Lung (tissue), 12 donors: Measurements from ENCODE around the gene MTHFD1. TPM values are rescaled to one million over a fixed set of nuclear protein-coding genes. Genes with fewer than 3 reads are reported as not detected.
A peak's percentile ranks its signal among the peaks of the same experiment; 100 is the strongest.

ENCODE experiments used
- ATAC-seq: fragments of 200-7000 bp; cut with Tn5 transposase; one replicate; pipeline ENCODE4 v1.9.1; 2020; ENCODE audit warnings: moderate number of reproducible peaks; ENCODE audit not compliant: insufficient read depth, low FRiP score
- DNase-seq, 3 donors: peaks; one replicate each; pipeline ENCODE4 v3.0.0-alpha.2; 2013 to 2017
- H3K27ac ChIP-seq, 2 donors: one replicate each; pipeline ENCODE4 v1.5.1; 2013; ENCODE audit warnings: mild to moderate bottlenecking in 2 of 2, moderate library complexity in 2 of 2, control low read depth in 1 of 2, inconsistent platforms in 1 of 2, low read depth in 1 of 2, low read length in 1 of 2
- H3K27me3 ChIP-seq, 3 donors: one replicate each; pipeline ENCODE4 v1.5.1; 2013; ENCODE audit warnings: low read length in 2 of 3; ENCODE audit not compliant: control insufficient read depth in 3 of 3, insufficient read depth in 3 of 3
- H3K36me3 ChIP-seq, 4 donors: one replicate each; pipeline ENCODE4 v1.5.1; 2013; ENCODE audit warnings: low read length in 4 of 4, mild to moderate bottlenecking in 1 of 4, moderate library complexity in 1 of 4; ENCODE audit not compliant: control insufficient read depth in 4 of 4, insufficient read depth in 4 of 4
- H3K4me1 ChIP-seq, 5 donors: one replicate each; pipeline ENCODE4 v1.5.1; 2013; ENCODE audit warnings: low read length in 5 of 5, mild to moderate bottlenecking in 2 of 5, moderate library complexity in 1 of 5; ENCODE audit not compliant: control insufficient read depth in 5 of 5, insufficient read depth in 5 of 5
- H3K4me3 ChIP-seq: one replicate; pipeline ENCODE4 v1.5.1; 2013; ENCODE audit warnings: mild to moderate bottlenecking, control low read depth, moderate library complexity
- H3K9ac ChIP-seq, 2 donors: one replicate each; pipeline ENCODE4 v1.5.1; 2013; ENCODE audit warnings: low read length in 2 of 2, control low read depth in 1 of 2; ENCODE audit not compliant: insufficient read depth in 1 of 2
- H3K9me3 ChIP-seq, 4 donors: one replicate each; pipeline ENCODE4 v1.5.1; 2013; ENCODE audit warnings: low read length in 3 of 4, mild to moderate bottlenecking in 1 of 4, moderate library complexity in 1 of 4; ENCODE audit not compliant: control insufficient read depth in 4 of 4, insufficient read depth in 3 of 4
- CTCF ChIP-seq: IDR thresholded peaks from 2 replicates; pipeline ENCODE4 v1.5.1; 2012; ENCODE audit warnings: mild to moderate bottlenecking; ENCODE audit errors: control extremely low read depth, extremely low read depth
- WGBS, 2 donors: extraction: QIAGEN DNeasy Blood & Tissue Kit; methylation state at CpG; one replicate each; pipeline ENCODE4 v1.1.7; 2013; 5-methylcytosine and 5-hydroxymethylcytosine counted together
- polyA plus RNA-seq, 2 donors: library from polyadenylated mRNA; stranded (reverse); fragments of 200-250 nt; gene quantifications; one replicate each; pipeline ENCODE4 v1.2.1, GENCODE V29; 2013
- total RNA-seq, 2 donors: library from RNA; depleted of rRNA in 1 of 2; stranded (reverse); fragments of >200 nt in 1 of 2; gene quantifications; one replicate each; pipeline ENCODE4 v1.2.1, GENCODE V29; 2014 to 2021
- donor health status: control.
- donor health status: control.
- donor health status: Bipolar disorder and iron deficiency.
- donor health status: healthy.
- donor health status: DM: yes; HTN: yes; CAD: no.

The MTHFD1 gene
- total and polyA plus RNA-seq, 4 donors: 20.9 to 58.7 (median 29.1) TPM

- Histone ChIP-seq H3K36me3 (peaks cover 0 to 4% (median 0%) of the 10 kb centered on the region in 4 donors), H3K9ac (no peak overlapping the region), H3K9me3 (no peaks in the 10 kb centered on the region), H3K27me3 (no peaks in the 10 kb centered on the region), H3K4me3 (no peak overlapping the region), H3K27ac (no peak overlapping the region), H3K4me1 (peaks cover 0 to 8% (median 4%) of the 10 kb centered on the region in 5 donors)
- 82 to 92% methylated on average over 2 of the region's 2 CpGs for WGBS, 2 donors
- no peak for TF ChIP-seq CTCF
- DNase-seq (no peak), ATAC-seq (no peak)
These were observed 6.3 kb downstream of the MTHFD1 start for GRCh38 chr14:64394423-64394822.

DNA sequence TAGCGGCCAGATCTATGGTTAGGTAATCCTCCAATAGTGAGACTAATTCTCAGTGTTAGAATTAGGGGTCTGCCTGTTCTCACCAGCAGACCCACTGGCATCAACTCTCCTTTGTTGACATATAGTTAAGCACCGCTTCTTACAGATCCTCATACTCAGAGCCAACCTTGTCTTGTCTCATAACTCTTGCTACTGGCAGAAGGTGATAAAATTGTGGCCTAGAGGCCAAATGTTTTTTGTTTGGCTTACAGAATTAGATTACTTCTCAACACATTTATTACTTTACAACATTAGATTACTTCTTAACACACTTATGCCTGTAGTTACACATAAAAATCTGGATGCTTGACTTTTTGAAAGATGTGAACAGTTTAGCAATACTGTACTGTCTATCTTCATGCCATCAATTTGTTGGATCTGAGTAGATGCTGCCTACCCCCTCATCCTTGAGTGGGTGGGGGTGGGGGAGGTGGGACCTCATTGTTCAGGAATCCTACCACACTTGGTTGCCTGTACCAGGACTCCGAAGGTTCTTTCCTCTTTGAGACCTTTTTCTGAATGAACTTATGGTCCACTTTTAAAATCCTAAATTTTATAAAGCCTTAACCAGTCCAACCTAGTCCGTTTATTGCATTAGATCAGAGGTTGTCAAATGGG, 7.0 kb downstream of the MTHFD1 start:
- H3K4me1 ChIP-seq: peaks cover 0 to 8% (median 0%) of the 10 kb centered on the region in 5 donors
- no peaks in the 10 kb centered on the region for H3K9me3 ChIP-seq
- peaks cover 0 to 4% (median 0%) of the 10 kb centered on the region in 4 donors for H3K36me3 ChIP-seq
- DNase-seq: no peak
- H3K9ac ChIP-seq: no peak overlapping the region
- no peak for TF ChIP-seq CTCF
- no peaks in the 10 kb centered on the region for H3K27me3 ChIP-seq
- WGBS, 2 donors: 85 to 87% methylated on average over 4 of the region's 4 CpGs
- no peak for ATAC-seq
- no peak overlapping the region for H3K4me3 ChIP-seq
- no peak overlapping the region for H3K27ac ChIP-seq

DNA sequence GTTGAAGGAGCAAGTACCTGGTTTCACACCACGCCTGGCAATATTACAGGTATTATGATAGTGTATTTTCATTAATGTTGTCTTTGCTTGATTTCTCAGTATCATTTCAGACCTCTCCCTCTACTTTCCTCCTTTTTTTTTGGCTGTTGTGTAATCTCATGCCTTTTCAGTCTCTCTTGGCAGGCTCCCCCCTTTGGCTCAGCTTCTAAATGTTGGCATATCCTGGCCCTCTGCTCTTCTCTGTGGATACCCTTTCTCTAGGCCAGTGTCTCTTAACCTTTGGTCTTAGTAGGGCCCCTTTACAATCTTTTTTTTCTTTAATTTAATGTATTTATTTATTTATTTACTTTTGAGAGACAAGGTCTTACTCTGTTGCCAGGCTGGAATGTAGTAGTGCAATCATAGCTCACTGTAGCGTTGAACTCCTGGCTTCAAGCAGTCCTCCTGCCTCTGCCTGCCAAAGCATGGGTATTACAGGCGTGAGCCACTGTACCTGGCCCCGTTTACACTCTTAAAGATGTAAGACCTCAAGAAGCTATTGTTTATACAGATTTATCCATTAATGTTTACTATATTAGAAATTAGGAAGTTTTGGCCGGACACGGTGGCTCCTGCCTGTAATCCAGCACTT, 12.8 kb downstream of the MTHFD1 start:
- peaks cover 0 to 3% (median 0%) of the 10 kb centered on the region in 5 donors for H3K4me1 ChIP-seq
- no peak overlapping the region for H3K4me3 ChIP-seq
- DNase-seq (peak in 2 of 3 donors; percentile 28 to 35), ATAC-seq (no peak)
- no peaks in the 10 kb centered on the region for H3K9me3 ChIP-seq
- H3K27me3 ChIP-seq: no peaks in the 10 kb centered on the region
- WGBS, 2 donors: 90% methylated on average over 6 of the region's 6 CpGs
- H3K27ac ChIP-seq: no peak overlapping the region
- peaks cover 0 to 8% (median 3%) of the 10 kb centered on the region in 4 donors for H3K36me3 ChIP-seq
- H3K9ac ChIP-seq: no peak overlapping the region
- TF ChIP-seq CTCF: no peak
